ENCODE results near the gene ARHGAP6.

ARHGAP6 gene

GRCh38 chrX:11458170-11458569 is 207.6 kb downstream of the ARHGAP6 start:
- no peaks in the 10 kb centered on the region for H4K20me1 ChIP-seq
- no peak for TF ChIP-seq Cebpa-rat (IDR thresholded peaks at IDR 0.05)
- no peaks in the 10 kb centered on the region for H3K9me3 ChIP-seq
- no peak overlapping the region for H3K9ac ChIP-seq
- no peak overlapping the region for H3K4me3 ChIP-seq
- no peak overlapping the region for H3K4me2 ChIP-seq
- no peak overlapping the region for H3K27ac ChIP-seq
- no peaks in the 10 kb centered on the region for H3K36me3 ChIP-seq
- peaks cover 15% of the 10 kb centered on the region for H3K4me1 ChIP-seq
- H3K27me3 ChIP-seq: peaks cover 90% of the 10 kb centered on the region

GRCh38 chrX:11451151-11451550 is 214.6 kb downstream of the ARHGAP6 start:
- Histone ChIP-seq H3K4me2 (peak overlapping the region; percentile 36), H3K4me3 (no peak overlapping the region), H3K9me3 (0 out of 2 replicates have a peak, but pooled peaks cover 11% of the 10 kb centered on the region), H3K9ac (no peak overlapping the region), H3K36me3 (no peaks in the 10 kb centered on the region), H4K20me1 (no peaks in the 10 kb centered on the region), H3K27me3 (peaks cover 89% of the 10 kb centered on the region), H3K27ac (no peak overlapping the region), H3K4me1 (peaks cover 54% of the 10 kb centered on the region)
- no peak for TF ChIP-seq Cebpa-rat (IDR thresholded peaks at IDR 0.05)

GRCh38 chrX:11450354-11450753 is 215.4 kb downstream of the ARHGAP6 start:
- Histone ChIP-seq H3K27ac (no peak overlapping the region), H3K9ac (no peak overlapping the region), H3K4me1 (peaks cover 54% of the 10 kb centered on the region), H4K20me1 (no peaks in the 10 kb centered on the region), H3K27me3 (peaks cover 93% of the 10 kb centered on the region), H3K4me3 (no peak overlapping the region), H3K4me2 (peak overlapping the region; percentile 36; the same call in 1 of the 2 replicates), H3K36me3 (no peaks in the 10 kb centered on the region), H3K9me3 (0 out of 2 replicates have a peak, but pooled peaks cover 11% of the 10 kb centered on the region)
- no peak for TF ChIP-seq Cebpa-rat (IDR thresholded peaks at IDR 0.05)

GRCh38 chrX:11449613-11450012 is 216.1 kb downstream of the ARHGAP6 start:
- Histone ChIP-seq H4K20me1 (no peaks in the 10 kb centered on the region), H3K9ac (no peak overlapping the region), H3K9me3 (0 out of 2 replicates have a peak, but pooled peaks cover 12% of the 10 kb centered on the region), H3K27ac (no peak overlapping the region), H3K4me2 (no peak overlapping the region), H3K4me1 (peaks cover 54% of the 10 kb centered on the region), H3K27me3 (peaks cover 94% of the 10 kb centered on the region), H3K4me3 (no peak overlapping the region), H3K36me3 (no peaks in the 10 kb centered on the region)
- TF ChIP-seq Cebpa-rat (IDR thresholded peaks at IDR 0.05): no peak

- Histone ChIP-seq H3K27ac (no peak overlapping the region), H3K4me3 (no peak overlapping the region), H3K4me2 (no peak overlapping the region), H4K20me1 (no peaks in the 10 kb centered on the region), H3K36me3 (no peaks in the 10 kb centered on the region), H3K27me3 (peaks cover 100% of the 10 kb centered on the region), H3K9ac (no peak overlapping the region), H3K4me1 (peaks cover 33% of the 10 kb centered on the region), H3K9me3 (peaks cover 22% of the 10 kb centered on the region; the same call in 1 of the 2 replicates)
- no peak for TF ChIP-seq Cebpa-rat (IDR thresholded peaks at IDR 0.05)
Observed at GRCh38 chrX:11447418-11447817, 218.3 kb downstream of the ARHGAP6 start.

- H3K27ac ChIP-seq: no peak overlapping the region
- H3K9ac ChIP-seq: no peak overlapping the region
- no peaks in the 10 kb centered on the region for H3K36me3 ChIP-seq
- H4K20me1 ChIP-seq: no peaks in the 10 kb centered on the region
- TF ChIP-seq Cebpa-rat (IDR thresholded peaks at IDR 0.05): no peak
- H3K9me3 ChIP-seq: peaks cover 22% of the 10 kb centered on the region; the same call in 1 of the 2 replicates
- no peak overlapping the region for H3K4me2 ChIP-seq
- no peak overlapping the region for H3K4me3 ChIP-seq
- H3K4me1 ChIP-seq: peaks cover 28% of the 10 kb centered on the region
- peaks cover 100% of the 10 kb centered on the region for H3K27me3 ChIP-seq
Observed at GRCh38 chrX:11446949-11447348, 218.8 kb downstream of the ARHGAP6 start.

GRCh38 chrX:11446336-11446735 is 219.4 kb downstream of the ARHGAP6 start:
- no peak overlapping the region for H3K9ac ChIP-seq
- H3K9me3 ChIP-seq: peaks cover 22% of the 10 kb centered on the region; the same call in 1 of the 2 replicates
- no peaks in the 10 kb centered on the region for H4K20me1 ChIP-seq
- H3K4me2 ChIP-seq: no peak overlapping the region
- no peak overlapping the region for H3K27ac ChIP-seq
- H3K36me3 ChIP-seq: no peaks in the 10 kb centered on the region
- no peak overlapping the region for H3K4me3 ChIP-seq
- TF ChIP-seq Cebpa-rat (IDR thresholded peaks at IDR 0.05): no peak
- peaks cover 26% of the 10 kb centered on the region for H3K4me1 ChIP-seq
- H3K27me3 ChIP-seq: peaks cover 98% of the 10 kb centered on the region

- TF ChIP-seq Cebpa-rat (IDR thresholded peaks at IDR 0.05): no peak
- Histone ChIP-seq H3K4me2 (no peak overlapping the region), H3K4me3 (no peak overlapping the region), H3K9ac (no peak overlapping the region), H3K36me3 (no peaks in the 10 kb centered on the region), H4K20me1 (no peaks in the 10 kb centered on the region), H3K4me1 (peaks cover 26% of the 10 kb centered on the region), H3K27ac (no peak overlapping the region), H3K9me3 (peaks cover 22% of the 10 kb centered on the region; the same call in 1 of the 2 replicates), H3K27me3 (peaks cover 98% of the 10 kb centered on the region)
Observed at GRCh38 chrX:11445540-11445939, 220.2 kb downstream of the ARHGAP6 start.

- Histone ChIP-seq H3K9me3 (peaks cover 22% of the 10 kb centered on the region; the same call in 1 of the 2 replicates), H3K36me3 (no peaks in the 10 kb centered on the region), H3K4me3 (no peak overlapping the region), H3K27me3 (peaks cover 98% of the 10 kb centered on the region), H3K4me1 (peaks cover 27% of the 10 kb centered on the region), H3K9ac (no peak overlapping the region), H3K27ac (no peak overlapping the region), H4K20me1 (no peaks in the 10 kb centered on the region), H3K4me2 (no peak overlapping the region)
- no peak for TF ChIP-seq Cebpa-rat (IDR thresholded peaks at IDR 0.05)
Observed at GRCh38 chrX:11444052-11444451, 221.7 kb downstream of the ARHGAP6 start.

GRCh38 chrX:11439846-11440245 is 225.9 kb downstream of the ARHGAP6 start:
- peak overlapping the region; percentile 68; the same call in 1 of the 2 replicates for H3K4me2 ChIP-seq
- no peak overlapping the region for H3K27ac ChIP-seq
- H3K4me3 ChIP-seq: no peak overlapping the region
- H4K20me1 ChIP-seq: 0 out of 2 replicates have a peak, but pooled peaks cover 5% of the 10 kb centered on the region
- peaks cover 11% of the 10 kb centered on the region; the same call in 1 of the 2 replicates for H3K9me3 ChIP-seq
- no peak for TF ChIP-seq Cebpa-rat (IDR thresholded peaks at IDR 0.05)
- H3K9ac ChIP-seq: no peak overlapping the region
- no peaks in the 10 kb centered on the region for H3K36me3 ChIP-seq
- H3K27me3 ChIP-seq: peaks cover 98% of the 10 kb centered on the region
- H3K4me1 ChIP-seq: peaks cover 53% of the 10 kb centered on the region

Data from BLaER1 (cell line).